Panc1 (cell line): ENCODE data around the gene PDE1A. TPM values are rescaled to one million over a fixed set of nuclear protein-coding genes. Genes with fewer than 3 reads are reported as not detected.

Experiments
- ATAC-seq: fragments of 200-7000 bp; cut with Tn5 transposase; 2 replicates; pipeline ENCODE4 v1.9.1; 2020; ENCODE audit warnings: mild to moderate bottlenecking, moderate library complexity
- BruUV-seq: library from RNA; stranded (reverse); fragments of 400-500 nt; replicated peaks from 2 replicates; lab custom pipeline; 2021; lab: Mats Ljungman, UMichigan
- CTCF ChIA-PET: fragments of 300-600 bp; sonication (Branson Sonifier 250); formaldehyde crosslinking; loops from one replicate; lab custom pipeline; 2022; ENCODE audit warnings: antibody characterized with exemption; lab: Charles Lee
- POLR2A ChIA-PET: fragments of 300-600 bp; sonication (Branson Sonifier 250); formaldehyde crosslinking; loops from one replicate; lab custom pipeline; 2022; ENCODE audit warnings: antibody characterized with exemption; lab: Charles Lee
- DNase-seq: peaks from one replicate; pipeline ENCODE4 v3.0.0-alpha.2; 2010; ENCODE audit warnings: low read depth, low spot score
- H3K27ac ChIP-seq: 2 replicates; pipeline ENCODE4 v1.5.1; 2011; ENCODE audit warnings: mild to moderate bottlenecking, low read length, inconsistent platforms
- H3K27me3 ChIP-seq: fragments of 200-500 bp; sonication (Bioruptor generic); 2 replicates; pipeline ENCODE4 v1.6.0; 2014; ENCODE audit warnings: low read length, inconsistent platforms; ENCODE audit not compliant: control insufficient read depth, insufficient read depth
- H3K36me3 ChIP-seq: fragments of 200-500 bp; sonication (Bioruptor generic); 2 replicates; pipeline ENCODE4 v1.5.1; 2014; ENCODE audit warnings: inconsistent platforms, mild to moderate bottlenecking, low read length, moderate library complexity; ENCODE audit not compliant: control insufficient read depth, insufficient read depth
- H3K4me1 ChIP-seq: 2 replicates; pipeline ENCODE4 v1.5.1; 2011; ENCODE audit warnings: inconsistent platforms, mild to moderate bottlenecking, low read length, moderate library complexity; ENCODE audit not compliant: control insufficient read depth, insufficient read depth
- H3K4me3 ChIP-seq, 2 experiments: 2 replicates each; pipeline ENCODE4 v1.5.1; 2011 to 2012; ENCODE audit warnings: low read depth in 2 of 2, low read length in 2 of 2, mild to moderate bottlenecking in 2 of 2, inconsistent platforms in 1 of 2, moderate library complexity in 1 of 2
- H3K9me3 ChIP-seq: fragments of 200-500 bp; sonication (Bioruptor generic); 2 replicates; pipeline ENCODE4 v1.5.1; 2014; ENCODE audit warnings: low read depth, mild to moderate bottlenecking, inconsistent platforms, low read length, moderate library complexity; ENCODE audit not compliant: control insufficient read depth, insufficient read depth
- POLR2AphosphoS5 ChIP-seq: IDR thresholded peaks from 2 replicates; pipeline ENCODE4 v1.6.1; 2012; ENCODE audit warnings: mild to moderate bottlenecking, low read depth, low read length, moderate library complexity
- SIN3A ChIP-seq: IDR thresholded peaks from 2 replicates; pipeline ENCODE4 v1.6.1; 2012; ENCODE audit warnings: low read depth, mild to moderate bottlenecking, low read length, moderate library complexity, borderline replicate concordance; ENCODE audit not compliant: insufficient read depth
- TCF7L2 ChIP-seq: IDR thresholded peaks from 2 replicates; pipeline ENCODE4 v1.6.1; 2011; ENCODE audit warnings: mild to moderate bottlenecking, low read depth, low read length, inconsistent platforms
- in situ Hi-C: cut with HindIII; loops from 2 replicates; pipeline ENCODE4 v1.10.0; 2016; ENCODE audit warnings: low sequenced_read_pairs, low pct_unique_long_range_greater_than_20kb
- intact Hi-C: fragments of 100-400 bp; cut with micrococcal nuclease; formaldehyde crosslinking; loops from one replicate; pipeline ENCODE4 v1.10.0; 2022; ENCODE audit not compliant: unreplicated experiment
- total RNA-seq: library from RNA; stranded (reverse); gene quantifications from one replicate; pipeline ENCODE4 v1.2.1, GENCODE V29; 2021; ENCODE audit not compliant: unreplicated experiment
- TF ChIP-seq, protein P1 (sequence below): fragments of 450-650 bp; IDR thresholded peaks from 2 replicates; pipeline ENCODE4 v1.5.1; 2017; ENCODE audit warnings: mild to moderate bottlenecking
- TF ChIP-seq, protein P2 (sequence below), 2 experiments: IDR thresholded peaks; 2 replicates each; pipeline ENCODE4 v1.6.1; 2011 to 2012; ENCODE audit warnings: low read depth in 2 of 2, control low read depth in 1 of 2, low read length in 1 of 2, mild to moderate bottlenecking in 1 of 2, moderate library complexity in 1 of 2; ENCODE audit not compliant: insufficient read depth in 1 of 2

Gene PDE1A
- total RNA-seq, 1 experiment from 2014 or later: 0.08 TPM

DNA sequence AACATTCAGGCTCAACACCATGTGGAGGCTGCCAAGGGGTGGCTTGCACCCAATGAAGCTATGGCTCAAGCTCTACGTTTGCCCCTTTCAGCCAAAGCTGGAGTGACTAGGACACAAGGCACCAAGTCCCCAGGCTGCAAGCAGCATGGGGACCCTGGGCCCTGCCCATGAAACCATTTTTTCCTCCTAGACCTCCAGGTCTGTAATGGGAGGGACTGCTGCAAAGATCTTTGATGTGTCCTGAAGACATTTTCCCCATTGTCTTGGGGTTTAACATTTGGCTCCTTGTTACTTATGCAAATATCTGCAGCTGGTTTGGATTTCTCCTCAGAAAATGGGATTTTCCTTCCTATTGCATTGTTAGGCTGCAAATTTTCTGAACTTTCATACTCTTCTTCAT lies 51.0 kb downstream of the PDE1A start:
- 0 out of 2 replicates have a peak, but pooled peaks cover 7% of the 10 kb centered on the region for H3K9me3 ChIP-seq
- no peaks in the 10 kb centered on the region for H3K36me3 ChIP-seq
- H3K4me1 ChIP-seq: peaks cover 4% of the 10 kb centered on the region; the same call in 1 of the 2 replicates
- H3K4me3 ChIP-seq: no peak overlapping the region
- no TSS peak for BruUV-seq
- DNase-seq: no peak
- H3K27me3 ChIP-seq: no peaks in the 10 kb centered on the region
- H3K27ac ChIP-seq: no peak overlapping the region
- intact Hi-C loops: no loop called here
- ChIA-PET POLR2A (no interaction called here), CTCF (no interaction called here)
- TF ChIP-seq, protein P1, sequence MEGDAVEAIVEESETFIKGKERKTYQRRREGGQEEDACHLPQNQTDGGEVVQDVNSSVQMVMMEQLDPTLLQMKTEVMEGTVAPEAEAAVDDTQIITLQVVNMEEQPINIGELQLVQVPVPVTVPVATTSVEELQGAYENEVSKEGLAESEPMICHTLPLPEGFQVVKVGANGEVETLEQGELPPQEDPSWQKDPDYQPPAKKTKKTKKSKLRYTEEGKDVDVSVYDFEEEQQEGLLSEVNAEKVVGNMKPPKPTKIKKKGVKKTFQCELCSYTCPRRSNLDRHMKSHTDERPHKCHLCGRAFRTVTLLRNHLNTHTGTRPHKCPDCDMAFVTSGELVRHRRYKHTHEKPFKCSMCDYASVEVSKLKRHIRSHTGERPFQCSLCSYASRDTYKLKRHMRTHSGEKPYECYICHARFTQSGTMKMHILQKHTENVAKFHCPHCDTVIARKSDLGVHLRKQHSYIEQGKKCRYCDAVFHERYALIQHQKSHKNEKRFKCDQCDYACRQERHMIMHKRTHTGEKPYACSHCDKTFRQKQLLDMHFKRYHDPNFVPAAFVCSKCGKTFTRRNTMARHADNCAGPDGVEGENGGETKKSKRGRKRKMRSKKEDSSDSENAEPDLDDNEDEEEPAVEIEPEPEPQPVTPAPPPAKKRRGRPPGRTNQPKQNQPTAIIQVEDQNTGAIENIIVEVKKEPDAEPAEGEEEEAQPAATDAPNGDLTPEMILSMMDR: no peak
- no peak for TF ChIP-seq POLR2AphosphoS5
- TF ChIP-seq TCF7L2: no peak
- TF ChIP-seq SIN3A: no peak
- TF ChIP-seq, protein P2, sequence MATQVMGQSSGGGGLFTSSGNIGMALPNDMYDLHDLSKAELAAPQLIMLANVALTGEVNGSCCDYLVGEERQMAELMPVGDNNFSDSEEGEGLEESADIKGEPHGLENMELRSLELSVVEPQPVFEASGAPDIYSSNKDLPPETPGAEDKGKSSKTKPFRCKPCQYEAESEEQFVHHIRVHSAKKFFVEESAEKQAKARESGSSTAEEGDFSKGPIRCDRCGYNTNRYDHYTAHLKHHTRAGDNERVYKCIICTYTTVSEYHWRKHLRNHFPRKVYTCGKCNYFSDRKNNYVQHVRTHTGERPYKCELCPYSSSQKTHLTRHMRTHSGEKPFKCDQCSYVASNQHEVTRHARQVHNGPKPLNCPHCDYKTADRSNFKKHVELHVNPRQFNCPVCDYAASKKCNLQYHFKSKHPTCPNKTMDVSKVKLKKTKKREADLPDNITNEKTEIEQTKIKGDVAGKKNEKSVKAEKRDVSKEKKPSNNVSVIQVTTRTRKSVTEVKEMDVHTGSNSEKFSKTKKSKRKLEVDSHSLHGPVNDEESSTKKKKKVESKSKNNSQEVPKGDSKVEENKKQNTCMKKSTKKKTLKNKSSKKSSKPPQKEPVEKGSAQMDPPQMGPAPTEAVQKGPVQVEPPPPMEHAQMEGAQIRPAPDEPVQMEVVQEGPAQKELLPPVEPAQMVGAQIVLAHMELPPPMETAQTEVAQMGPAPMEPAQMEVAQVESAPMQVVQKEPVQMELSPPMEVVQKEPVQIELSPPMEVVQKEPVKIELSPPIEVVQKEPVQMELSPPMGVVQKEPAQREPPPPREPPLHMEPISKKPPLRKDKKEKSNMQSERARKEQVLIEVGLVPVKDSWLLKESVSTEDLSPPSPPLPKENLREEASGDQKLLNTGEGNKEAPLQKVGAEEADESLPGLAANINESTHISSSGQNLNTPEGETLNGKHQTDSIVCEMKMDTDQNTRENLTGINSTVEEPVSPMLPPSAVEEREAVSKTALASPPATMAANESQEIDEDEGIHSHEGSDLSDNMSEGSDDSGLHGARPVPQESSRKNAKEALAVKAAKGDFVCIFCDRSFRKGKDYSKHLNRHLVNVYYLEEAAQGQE (IDR thresholded peaks at IDR 0.05; ENCODE audit: insufficient read depth in 1 of 2, low read depth in 2 of 2, low read length in 1 of 2): no peak
- in situ Hi-C loops: no loop called here
- ATAC-seq: no peak

- TF ChIP-seq, protein P1: no peak
- TF ChIP-seq, protein P2 (IDR thresholded peaks at IDR 0.05; ENCODE audit: insufficient read depth in 1 of 2, low read depth in 2 of 2, low read length in 1 of 2): no peak
- no peak for TF ChIP-seq TCF7L2
- TF ChIP-seq POLR2AphosphoS5: no peak
- no peak for TF ChIP-seq SIN3A
- POLR2A ChIA-PET: no interaction called here
- intact Hi-C loops (no loop called here), in situ Hi-C loops (no loop called here)
- DNase-seq: peak; percentile 17
- no peak overlapping the region for H3K4me3 ChIP-seq
- no peaks in the 10 kb centered on the region for H3K36me3 ChIP-seq
- 0 out of 2 replicates have a peak, but pooled peaks cover 7% of the 10 kb centered on the region for H3K9me3 ChIP-seq
- H3K27me3 ChIP-seq: no peaks in the 10 kb centered on the region
- H3K4me1 ChIP-seq: peaks cover 4% of the 10 kb centered on the region; the same call in 1 of the 2 replicates
- ATAC-seq: peak; percentile 97
- no TSS peak for BruUV-seq
- H3K27ac ChIP-seq: no peak overlapping the region
- CTCF ChIA-PET: no interaction called here
Observed at GRCh38 chr2:182372661-182373060, 54.2 kb downstream of the PDE1A start.
